ENCODE measurements around the gene ZNF485.
"Not testable (repeated sequence)": the region's sequence is repeated elsewhere in the genome, so short reads cannot be mapped to it uniquely, and the experiment has no call there.

The ZNF485 gene

DNA sequence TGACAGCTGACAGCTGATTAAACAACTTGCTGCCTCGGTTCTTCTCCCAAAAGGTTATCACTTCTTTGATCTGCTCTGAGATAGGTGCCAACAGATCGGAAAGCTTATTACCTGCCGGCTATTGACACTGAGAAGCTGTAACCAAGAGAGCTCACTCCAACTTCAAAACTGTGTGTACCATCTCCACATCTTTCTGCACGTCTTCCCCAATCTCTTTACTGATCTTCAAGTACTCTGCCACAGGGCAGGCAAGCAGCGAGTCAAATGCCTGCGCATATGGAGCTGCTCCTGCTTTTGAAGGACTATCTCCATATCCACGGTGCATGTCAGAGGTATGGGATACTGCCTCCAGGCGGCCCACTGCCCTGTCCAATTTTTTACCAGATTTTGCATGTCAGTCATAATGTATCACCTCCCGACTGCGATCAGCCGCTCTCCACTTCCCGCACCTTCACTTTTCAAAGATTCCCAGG, 352 bp upstream of the ZNF485 start:
- DNase-seq, result no peak

DNA sequence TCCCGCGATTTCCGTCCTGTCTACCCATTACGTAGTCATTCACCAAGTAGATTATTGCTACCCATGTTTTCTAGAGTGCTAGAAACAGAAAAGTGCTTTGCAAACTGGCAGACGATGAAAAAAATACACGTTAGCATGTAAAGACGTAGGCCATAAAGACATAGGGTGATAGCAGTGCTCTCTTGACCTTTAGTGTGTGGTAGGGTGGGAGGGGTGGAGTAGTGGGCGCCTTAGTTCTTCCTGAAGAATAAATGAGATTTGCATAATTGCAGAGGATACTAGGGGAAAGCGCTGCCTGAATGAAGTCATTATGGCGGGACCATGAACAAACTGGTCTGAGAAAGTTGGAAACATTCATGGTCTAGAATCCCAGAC, 948 bp downstream of the ZNF485 start:
- DNase-seq, result no peak

DNA sequence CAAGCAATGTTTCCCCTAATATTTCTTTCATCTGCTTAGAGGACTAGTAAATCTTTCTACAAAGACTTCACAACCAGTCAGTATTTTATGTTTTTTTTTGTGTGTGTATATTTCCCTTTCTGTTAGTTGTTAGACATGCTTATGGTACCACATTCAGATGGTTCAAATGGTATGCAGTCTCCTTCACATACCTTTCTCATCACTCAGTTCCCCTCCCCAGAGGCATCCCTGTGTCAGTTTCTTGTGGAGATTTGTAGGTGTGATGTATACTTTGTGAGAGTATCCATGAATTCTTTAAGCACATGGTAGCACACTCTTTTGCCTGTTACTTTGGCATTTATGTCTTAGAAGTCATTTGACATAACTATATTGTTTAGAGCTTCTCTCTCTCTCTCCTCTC, 4.4 kb downstream of the ZNF485 start:
- DNase-seq, result no peak

DNA sequence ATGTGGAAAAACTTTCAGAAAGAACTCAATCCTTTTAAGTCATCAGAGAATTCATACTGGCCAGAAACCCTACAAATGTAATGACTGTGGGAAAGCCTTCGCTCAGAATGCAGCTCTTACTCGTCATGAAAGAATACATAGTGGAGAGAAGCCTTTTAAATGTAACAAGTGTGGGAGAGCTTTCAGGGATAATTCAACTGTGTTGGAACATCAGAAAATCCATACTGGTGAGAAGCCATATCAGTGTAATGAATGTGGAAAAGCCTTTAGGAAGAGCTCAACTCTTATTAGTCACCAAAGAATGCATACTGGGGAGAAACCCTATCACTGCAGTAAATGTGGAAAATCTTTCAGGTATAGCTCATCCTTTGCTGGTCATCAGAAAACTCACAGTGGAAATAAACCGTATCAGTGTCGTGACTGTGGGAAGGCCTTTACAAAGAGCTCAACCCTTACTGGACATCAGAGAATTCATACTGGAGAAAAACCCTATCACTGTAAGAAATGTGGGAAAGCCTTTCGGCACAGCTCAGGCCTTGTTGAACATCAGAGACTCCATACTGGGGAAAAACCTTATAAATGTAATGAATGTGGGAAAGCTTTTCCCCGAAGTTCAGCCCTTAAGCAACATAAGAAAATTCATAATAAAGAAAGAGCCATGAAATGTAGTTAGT, 10.6 kb downstream of the ZNF485 start:
- no peak for DNase-seq

DNA sequence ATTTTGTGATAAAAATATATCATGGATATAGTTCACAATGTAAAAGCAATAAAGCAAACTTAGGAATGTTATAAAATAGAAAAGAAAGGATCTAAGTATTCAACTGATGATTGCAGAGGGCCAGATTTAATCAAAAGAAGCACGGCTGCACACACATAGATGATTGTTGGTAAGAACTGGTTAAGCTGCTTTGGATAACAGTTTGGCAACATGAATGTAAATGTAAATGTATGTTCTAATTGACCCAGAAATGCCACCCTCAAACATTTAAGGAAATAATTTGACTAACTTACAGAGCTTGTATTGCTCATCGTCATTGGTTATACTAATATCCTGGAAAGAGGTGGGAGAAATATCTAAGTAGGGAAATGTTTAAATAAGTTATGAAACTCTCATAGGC, 13.1 kb downstream of the ZNF485 start:
- DNase-seq, result no peak

DNA sequence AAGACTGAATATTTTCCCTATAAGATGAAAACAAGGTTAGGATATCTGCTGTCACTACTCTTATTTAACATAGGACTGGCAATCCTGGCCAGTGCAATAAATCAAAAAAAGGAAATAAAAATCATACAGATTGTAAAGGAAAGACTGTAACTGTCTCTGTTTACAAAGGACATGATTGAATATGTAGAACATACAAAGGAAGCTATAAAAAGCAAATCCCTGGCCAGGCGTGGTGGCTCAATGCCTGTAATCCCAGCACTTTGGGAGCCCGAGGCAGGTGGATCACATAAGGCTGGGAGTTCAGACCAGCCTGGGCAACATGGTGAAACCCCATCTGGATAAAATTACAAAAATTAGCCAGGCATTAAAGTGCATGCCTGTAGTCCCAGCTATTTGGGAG, 15.8 kb downstream of the ZNF485 start:
- no peak for DNase-seq

DNA sequence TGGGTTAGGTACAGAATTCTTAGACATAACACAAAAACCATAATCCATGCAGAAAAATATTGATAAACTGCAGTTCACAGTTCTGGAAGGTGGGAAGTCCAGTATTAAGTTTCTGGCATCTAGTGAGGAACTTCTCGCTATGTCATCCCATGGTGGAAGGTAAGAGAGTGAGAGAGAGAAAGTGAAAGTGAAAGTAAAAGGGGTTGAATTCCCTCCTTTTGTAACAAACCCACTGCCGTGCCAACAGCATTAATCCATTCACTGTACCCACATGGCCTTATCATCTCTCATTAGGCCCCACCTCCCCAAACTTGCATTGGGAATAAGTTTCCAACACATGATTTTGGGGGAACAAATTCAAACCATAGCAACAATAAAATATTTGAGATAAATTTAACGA, 17.1 kb downstream of the ZNF485 start:
- no peak for DNase-seq

DNA sequence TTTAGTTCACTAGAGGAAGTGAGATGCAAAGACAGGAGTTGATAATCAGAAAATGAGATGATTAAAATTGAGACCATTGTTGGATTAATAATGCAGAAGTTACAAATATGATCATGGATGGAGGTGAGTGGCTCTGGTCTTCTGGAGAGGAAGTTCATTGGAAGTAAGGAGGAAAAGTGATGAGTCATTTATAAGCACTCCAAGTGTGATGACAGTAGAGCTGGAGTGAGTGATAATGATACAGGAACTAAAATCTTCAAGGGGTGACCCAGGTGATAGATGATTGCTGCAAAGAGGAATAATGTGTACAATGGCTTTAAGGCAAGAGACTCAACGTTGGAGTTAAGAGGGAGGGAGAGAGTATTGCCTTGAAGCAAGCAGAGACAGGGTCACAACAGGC, 21.7 kb downstream of the ZNF485 start:
- DNase-seq, result no peak

DNA sequence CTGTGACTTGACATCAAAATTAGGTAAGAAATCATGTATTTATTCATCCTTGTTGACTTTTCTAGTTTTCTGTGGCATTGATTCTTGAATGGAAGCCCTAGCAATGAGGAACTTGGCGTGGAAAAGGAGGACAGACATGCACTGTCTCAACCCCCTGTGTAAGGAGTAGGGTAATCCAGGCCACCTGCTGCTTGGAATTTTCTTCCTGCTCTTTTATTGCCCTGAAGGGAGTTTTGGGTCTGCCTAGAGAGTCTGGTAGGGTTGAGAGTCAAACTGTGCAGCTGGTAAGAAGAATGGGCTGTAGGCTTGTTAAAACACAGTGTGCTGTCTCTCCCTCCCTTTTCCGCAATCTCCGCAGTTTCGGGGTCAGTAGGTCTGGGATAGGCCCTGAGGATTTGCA, 22.7 kb downstream of the ZNF485 start:
- no peak for DNase-seq

DNA sequence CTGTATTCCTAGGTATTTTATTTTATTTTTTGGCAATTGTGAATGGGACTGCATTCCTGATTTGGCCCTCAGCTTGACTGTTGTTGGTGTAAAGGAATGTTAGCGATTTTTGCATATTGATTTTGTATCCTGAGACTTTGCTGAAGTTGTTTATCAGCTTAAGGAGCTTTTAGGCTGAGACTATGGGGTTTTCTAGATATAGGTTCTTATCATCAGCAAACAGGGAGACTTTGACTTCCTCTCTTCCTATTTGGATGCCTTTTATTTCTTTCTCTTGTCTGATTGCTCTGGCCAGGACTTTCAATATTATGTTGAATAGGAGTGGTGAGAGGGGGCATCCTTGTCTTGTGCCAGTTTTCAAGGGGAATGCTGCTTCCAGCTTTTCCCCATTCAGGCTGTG, 29.6 kb downstream of the ZNF485 start:
- not testable (repeated sequence) for DNase-seq

DNA sequence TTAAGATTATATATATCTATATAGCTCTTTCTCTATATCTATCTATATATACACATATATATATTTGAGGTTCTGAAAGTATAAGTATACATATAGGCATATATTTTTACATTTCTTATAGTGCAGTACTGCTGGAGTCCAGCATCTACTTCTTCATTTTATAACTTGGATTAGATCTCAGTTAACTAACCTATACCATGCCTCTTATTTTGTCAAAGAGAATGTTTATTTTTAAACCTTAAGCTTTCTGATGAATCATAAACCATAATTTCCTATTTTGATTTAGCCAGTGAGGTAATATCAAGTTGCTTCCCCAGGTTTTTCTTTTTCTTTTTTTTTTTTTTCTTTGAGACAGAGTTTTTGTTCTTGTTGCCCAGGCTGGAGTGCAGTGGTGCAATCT, 34.4 kb downstream of the ZNF485 start:
- DNase-seq, result no peak

DNA sequence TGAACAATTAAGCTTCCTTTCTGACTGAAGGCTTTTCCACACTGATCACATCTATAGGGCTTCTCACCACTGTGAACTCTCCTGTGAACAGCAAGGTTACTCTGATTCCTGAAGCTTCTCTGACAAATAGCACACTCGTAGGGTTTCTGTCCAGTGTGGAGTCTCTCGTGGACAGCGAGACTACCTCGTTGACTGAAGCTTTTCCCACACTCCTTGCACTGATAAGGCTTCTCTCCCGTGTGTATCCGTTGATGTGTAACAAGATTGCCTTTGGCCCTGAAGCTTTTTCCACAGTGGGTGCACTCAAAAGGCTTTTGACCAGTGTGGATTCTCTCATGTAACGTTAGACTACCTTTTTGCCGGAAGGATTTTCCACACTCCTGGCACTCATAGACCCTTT, 38.0 kb downstream of the ZNF485 start:
- no peak for DNase-seq

DNA sequence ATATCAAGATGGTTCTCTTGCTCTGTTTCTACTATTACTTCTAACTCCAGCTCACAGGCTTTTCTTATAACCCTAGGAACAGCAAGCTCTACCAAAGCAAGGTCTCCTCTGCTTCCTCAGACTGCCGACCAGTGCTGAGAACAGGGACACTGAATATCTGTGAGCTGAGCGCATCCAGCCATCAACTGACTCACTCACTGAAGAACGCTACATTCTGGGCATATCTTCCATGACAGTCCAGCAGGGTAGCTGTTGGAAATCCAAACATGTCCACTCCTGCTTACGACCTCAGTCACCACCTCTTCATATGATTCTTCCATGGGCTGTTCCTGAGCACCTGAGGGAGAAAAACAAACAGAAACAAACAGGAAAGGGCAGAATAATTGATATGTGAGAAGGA, 39.6 kb downstream of the ZNF485 start:
- no peak for DNase-seq

DNA sequence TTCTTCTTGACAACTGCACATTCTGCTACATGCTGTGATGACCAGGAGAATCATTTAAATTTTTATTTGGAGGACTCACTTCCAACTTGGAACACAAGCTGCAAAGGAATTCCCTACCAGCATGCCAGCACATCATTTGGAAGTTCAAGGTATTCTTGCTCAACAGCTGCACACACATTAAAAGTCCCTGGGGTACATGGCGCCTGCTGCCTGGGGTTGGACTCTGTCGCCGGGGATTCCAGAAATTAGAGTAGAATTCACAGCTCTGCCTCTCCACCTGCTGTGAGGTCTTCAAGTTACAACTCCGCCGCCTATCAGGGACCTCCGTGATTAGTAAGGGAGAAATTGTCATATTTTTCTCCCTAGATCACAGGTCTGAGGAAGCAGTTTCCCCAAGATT, 41.3 kb downstream of the ZNF485 start:
- no peak for DNase-seq

DNA sequence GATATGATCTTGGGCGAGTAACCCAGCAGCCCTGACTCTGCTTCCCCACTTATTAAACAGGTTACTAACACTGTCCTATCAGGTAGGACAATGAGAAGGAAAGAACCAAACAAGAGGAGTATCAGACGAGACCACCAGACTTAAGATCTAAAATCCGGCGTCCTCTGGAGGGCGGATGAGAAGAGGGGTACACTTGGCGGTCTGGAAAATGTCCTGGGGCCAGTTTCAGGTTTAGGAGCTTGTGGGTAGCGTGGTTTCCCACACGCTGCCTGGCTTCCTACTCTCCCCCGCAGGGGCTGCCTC, 41.8 kb downstream of the ZNF485 start:
- DNase-seq, result no peak

DNA sequence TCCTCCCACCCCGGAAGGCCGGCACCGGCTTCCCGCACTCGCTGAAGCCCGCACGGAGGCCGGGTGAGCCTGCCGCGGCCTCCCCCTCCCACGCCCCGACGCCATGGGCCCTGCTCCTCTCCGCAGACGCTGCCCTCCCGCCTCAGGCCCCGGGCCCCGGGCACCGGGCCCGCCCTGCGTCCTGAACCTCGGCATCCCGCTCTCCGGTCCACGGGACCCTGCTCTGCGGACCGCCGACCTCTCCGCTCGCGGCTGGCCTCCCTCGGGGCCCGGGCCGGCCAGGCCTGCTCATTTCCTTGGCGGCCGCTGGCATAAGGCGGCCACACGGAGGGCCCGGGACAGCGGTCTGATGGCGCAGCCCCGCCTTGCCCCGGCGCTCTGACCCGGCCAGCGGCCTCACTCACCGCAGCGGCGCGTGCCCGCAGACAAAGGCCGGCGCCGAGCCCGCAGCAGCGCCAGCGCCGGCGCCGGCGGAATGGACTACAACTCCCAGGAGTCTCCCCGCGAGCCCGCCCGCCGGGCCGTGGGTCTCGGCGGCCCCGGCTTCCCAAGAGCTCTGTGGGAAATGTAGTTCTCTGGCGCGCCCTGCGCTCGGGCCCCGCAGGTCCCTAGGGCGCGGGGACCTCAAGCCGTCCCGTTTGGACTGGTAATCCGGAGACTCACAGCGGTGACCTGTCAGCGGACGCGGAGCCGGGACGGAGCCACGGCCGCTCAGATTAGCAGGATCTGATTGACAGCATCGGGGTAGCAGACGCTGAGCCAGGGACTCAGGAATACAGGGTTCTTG, 42.4 kb downstream of the ZNF485 start, which contains the start of gene ZNF32:
Gene ZNF32, minus strand, starts transcription at position 484 of the 787 bp plus-strand sequence. CDS start 2,748 bp downstream, outside the sequence.
- DNase-seq, result peak; percentile 64 to 83 (median 73)

DNA sequence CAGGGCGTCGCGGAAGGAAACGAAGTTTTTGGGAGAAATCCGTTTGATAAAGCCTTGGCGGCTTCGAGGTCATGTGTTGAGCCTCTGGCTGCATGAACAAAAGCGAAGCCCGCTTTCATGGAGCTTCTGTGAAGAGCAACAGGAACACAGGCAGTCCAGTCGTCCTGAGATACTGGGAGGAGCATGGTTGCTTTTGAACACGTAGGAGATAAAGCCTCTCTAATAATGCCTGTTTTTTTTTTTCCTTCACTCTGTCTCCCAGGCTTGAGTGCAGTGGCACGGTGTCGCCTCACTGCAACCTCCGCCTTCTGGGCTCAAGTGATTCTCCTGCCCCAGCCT, 42.9 kb downstream of the ZNF485 start:
- DNase-seq, result no peak

DNA sequence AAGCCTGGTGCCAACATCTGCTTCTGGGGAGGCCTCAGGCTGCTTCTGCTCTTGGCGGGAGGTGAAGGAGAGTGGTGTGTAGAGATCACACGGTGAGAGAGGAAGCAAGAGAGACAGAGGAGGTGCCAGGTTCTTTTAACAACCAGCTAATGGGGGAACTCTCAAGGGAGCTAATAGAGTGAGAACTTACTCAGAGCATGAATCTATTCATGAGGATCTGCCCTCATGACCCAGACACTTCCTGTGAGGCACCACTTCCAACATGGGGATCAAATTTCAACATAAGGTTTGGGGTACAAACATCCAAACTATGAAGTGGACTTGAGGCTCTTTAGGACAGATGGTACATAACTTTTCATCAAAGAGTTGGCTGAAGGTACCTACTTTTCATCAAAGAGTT, 47.5 kb downstream of the ZNF485 start:
- DNase-seq, result no peak

DNA sequence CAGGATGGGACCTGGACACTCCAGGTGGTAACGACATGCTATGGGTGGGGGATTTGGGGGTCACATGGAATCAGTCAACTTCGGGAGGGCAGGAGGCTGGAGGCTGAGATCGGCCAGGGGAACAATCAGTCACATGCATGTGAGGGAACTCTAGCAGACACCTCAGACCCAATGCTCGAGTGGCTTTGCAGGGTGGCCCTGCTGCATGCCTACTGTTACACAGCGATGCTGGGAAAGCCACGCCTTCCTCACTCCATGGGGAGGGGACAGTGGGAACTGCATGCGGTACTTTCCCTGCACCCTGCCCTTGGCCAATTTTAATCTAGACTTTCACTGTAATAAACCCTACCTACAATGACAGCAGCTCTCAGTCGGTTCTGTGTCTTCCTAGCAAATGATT, 49.1 kb downstream of the ZNF485 start:
- DNase-seq, result no peak

DNA sequence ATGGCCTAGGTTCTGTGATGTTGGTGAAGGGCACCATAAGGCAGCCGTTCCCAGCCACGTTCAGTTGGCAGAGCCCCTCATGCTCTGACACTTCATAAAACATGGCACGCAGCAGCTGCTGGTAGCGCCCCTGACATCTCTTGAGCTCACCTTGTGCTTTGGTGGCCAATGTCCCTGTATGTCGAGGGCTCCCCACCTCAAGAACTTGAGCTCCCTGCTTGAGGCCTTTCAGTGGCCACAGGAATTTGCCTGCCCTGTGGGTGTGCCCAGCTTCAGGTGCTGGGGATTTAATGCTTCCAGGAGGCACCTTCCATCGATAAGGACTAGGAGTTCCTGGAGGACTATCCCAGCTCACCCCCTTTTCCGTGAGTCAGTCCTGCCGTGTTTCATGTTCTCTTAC, 52.0 kb downstream of the ZNF485 start:
- DNase-seq, result no peak

DNA sequence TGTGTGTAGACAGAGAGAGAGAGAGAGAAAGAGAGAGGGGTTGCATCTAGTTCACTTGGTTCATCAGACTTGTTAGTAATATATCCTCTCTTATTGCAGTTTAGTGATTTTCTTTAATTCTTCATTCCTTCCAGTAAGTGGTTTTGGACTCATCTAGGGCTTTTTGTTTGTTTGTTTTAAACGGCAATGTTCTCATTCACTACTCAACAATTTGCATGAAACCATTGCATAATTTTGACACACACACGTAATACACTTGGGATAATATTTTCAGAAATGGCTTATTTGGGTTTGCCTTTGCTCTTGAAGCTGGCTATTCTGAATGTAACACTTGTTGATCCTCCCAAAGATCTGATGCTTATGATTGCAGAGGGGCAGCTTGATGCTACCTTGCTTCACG, 58.8 kb downstream of the ZNF485 start:
- DNase-seq, result no peak

DNA sequence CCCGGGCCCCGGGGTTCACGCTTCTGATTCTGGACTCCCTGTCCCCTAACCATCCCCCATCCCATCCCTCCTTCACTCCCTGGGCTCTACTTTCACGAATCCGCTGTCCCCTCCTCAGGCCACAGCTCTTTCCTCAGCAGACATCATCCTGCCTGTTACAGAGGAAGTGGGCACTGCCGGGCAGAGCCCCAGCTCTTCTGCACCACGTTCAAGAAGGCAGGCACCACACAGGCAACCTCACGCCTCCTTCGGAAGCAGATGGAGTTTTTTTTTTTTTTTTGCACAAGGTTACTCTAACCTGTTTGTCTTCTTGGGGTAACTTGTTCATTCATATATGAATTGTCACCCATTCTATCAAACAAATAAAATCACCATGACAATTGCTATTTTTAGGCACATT, 60.3 kb downstream of the ZNF485 start:
- DNase-seq, result no peak

DNA sequence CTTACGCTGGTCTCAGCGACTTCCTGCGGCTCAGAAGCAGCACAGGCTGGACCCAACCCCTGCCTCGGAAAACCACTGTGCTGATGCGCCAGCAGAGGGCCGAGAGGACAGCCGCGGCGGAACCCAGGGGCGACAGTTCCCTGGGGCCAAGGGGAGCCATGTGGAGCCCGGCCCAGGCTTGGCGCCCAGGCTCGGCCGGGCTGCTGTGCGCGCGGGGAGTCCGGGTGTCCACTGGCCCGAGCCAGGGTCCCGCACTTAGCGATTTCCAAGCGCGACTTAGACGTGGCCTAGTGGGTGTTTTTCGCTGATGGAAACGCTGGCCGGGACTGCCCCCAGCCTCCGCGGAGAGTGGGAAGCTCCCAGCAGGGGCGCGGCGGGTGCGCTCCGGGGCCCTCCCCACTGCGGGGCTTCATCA, 61.1 kb downstream of the ZNF485 start:
- no peak for DNase-seq

Measured in T-helper 1 cell (primary cell).